GM19324 (cell line): ENCODE results near the gene WIPI1.
"Not testable (repeated sequence)": the region's sequence is repeated elsewhere in the genome, so short reads cannot be mapped to it uniquely, and the experiment has no call there.

Experiments used
- ATAC-seq: cut with Tn5 transposase; IDR thresholded peaks from one replicate; pipeline ENCODE4 v1.9.1; 2021; ENCODE audit warnings: mild to moderate bottlenecking, moderate library complexity; ENCODE audit not compliant: unreplicated experiment, low FRiP score

The WIPI1 gene

GRCh38 chr17:68420065-68420464 is 37.2 kb downstream of the WIPI1 start:
- no peak for ATAC-seq

GRCh38 chr17:68418876-68419275 is 38.4 kb downstream of the WIPI1 start:
- ATAC-seq, result no peak

DNA sequence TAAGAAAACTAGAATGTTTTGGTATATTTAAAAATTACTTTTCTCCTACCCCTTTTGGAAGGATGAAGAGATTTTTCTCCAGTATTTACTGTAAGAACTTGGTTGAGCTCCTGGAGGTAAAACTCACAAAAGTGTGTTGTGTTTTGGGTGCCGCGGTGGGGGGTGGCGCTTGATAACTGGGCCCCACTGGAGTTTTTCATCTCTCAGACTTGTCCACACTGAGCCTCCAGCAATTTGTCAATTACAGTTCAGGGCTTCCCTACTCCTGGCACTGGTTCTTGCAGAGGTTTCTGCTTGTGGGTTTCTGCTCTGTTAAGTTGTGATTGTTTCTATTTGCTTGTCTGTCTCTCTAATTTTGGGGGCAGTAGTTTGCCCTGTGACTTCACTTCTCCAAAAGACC is 40.0 kb downstream of the WIPI1 start:
- no peak for ATAC-seq

DNA sequence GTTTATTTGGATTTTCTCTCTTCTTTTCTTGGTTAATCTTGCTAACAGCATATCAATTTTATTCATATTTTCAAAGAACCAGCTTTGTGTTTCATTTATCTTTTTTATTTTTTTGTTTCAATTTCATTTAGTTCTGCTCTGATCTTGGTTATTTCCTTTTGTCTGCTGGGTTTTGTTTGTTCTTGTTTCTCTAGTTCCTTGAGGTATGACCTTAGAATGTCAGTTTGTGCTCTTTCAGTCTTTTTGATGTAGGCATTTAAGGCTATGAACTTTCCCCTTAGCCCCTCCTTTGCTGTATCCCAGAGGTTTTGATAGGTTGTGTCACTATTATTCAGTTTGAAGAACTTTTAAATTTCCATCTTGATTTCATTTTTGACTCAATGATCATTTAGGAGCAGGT is 42.4 kb downstream of the WIPI1 start:
- ATAC-seq, result not testable (repeated sequence)

DNA sequence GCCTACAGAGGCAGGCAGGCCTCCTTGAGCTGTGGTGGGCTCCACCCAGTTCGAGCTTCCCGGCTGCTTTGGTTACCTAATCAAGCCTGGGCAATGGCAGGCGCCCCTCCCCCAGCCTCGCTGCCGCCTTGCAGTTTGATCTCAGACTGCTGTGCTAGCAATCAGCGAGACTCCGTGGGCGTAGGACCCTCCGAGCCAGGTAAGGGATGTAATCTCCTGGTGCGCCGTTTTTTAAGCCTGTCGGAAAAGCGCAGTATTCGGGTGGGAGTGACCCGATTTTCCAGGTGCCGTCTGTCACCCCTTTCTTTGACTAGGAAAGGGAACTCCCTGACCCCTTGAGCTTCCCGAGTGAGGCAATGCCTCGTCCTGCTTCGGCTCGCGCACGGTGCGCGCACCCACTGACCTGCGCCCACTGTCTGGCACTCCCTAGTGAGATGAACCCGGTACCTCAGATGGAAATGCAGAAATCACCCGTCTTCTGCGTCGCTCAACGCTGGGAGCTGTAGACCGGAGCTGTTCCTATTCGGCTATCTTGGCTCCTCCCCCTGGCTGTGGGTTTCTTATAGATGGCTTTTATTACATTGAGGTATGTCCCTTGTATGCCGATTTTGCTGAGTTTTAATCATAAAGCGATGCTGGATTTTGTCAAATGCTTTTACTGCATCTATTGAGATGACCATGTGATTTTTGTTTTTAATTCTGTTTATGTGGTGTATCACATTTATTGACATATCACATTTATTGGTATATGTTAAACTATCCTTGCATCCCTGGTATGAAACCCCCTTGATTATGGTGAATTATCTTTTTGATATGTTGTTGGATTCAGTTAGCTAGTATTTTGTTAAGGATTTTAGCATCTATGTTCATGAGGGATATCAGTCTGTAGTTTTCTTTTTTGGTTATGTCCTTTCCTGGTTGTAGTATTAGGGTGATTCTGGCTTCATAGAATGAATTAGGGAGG is 43.4 kb downstream of the WIPI1 start:
- ATAC-seq, result not testable (repeated sequence)

- not testable (repeated sequence) for ATAC-seq
Measured at GRCh38 chr17:68407656-68408055, 49.6 kb downstream of the WIPI1 start.

DNA sequence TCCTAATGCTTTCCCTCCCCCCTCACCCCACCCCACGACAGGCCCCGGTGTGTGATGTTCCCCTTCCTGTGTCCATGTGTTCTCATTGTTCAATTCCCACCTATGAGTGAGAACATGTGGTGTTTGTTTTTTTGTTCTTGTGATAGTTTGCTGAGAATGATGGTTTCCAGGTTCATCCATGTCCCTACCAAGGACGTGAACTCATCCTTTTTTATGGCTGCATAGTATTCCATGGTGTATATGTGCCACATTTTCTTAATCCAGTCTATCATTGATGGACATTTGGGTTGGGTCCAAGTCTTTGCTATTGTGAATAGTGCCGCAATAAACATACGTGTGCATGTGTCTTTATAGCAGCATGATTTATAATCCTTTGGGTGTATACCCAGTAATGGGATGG is 53.5 kb downstream of the WIPI1 start:
- ATAC-seq, result not testable (repeated sequence)

DNA sequence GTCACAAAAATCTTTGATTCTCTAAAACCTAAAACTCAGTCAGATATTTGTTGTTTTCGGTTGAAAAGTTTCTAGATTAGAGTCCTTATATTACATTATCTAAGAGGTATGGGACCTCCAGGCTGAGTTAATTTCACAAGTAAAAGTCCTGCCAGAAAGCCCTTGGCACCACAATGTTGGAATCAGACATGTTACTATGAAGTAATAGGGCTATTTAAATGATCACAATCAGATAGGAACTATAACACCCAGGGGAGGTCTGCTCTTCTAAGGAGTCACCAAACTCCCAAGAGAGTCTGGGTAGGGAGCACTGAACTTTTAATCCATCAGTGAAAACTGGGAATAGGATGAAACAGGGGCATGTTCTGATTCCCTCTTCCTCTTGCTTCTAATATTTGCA is 54.2 kb downstream of the WIPI1 start:
- no peak for ATAC-seq

GRCh38 chr17:68401288-68401687 is 56.0 kb downstream of the WIPI1 start:
- ATAC-seq, result no peak

GRCh38 chr17:68400404-68400735 is 56.9 kb downstream of the WIPI1 start:
- no peak for ATAC-seq

- ATAC-seq, result no peak
Measured at GRCh38 chr17:68399638-68400403, 57.5 kb downstream of the WIPI1 start.

DNA sequence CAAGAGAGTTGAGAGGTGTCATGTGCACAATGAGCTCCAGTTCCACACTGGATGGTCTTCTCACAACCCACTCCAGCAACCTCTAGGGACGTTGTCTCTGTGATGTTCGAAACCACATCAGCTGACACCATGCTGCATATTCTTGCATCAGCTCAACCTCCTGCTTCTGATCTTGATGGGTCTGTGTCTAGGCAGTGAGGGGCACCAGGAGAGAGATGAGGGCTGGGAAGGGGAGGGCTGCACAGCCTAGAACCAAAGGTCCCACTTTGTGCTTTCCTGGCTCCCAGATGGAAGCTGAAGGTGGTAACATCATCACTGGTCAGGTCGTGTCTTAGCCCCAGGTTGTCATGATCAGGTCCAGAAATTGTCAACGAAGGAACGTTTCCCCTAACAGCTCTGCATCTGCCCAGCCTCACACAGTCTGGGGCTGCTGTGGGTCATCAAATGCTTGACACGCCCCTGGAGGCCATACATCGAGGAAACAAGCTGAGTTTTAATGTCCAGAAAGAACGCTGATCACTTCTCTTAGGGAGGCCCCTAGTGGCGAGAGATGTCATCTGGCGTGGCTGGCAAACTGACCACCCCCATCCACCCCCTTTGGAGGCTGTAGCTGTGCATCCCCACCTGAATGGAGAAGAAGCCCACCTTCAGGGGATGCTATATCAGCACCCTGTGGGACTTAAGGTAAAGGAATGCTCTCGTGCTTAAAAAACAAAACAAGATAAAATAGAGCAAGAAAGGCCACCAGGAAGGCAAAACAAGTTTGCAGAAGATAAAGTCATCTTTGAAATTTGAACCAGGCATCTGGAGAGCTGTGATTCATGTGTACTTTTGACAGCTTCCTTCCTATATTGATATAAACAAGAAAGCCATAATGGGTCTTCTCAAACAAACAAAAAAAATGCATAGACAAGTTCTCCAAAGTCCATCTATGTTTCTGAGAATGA is 58.3 kb downstream of the WIPI1 start:
- ATAC-seq, result peak; percentile 80

DNA sequence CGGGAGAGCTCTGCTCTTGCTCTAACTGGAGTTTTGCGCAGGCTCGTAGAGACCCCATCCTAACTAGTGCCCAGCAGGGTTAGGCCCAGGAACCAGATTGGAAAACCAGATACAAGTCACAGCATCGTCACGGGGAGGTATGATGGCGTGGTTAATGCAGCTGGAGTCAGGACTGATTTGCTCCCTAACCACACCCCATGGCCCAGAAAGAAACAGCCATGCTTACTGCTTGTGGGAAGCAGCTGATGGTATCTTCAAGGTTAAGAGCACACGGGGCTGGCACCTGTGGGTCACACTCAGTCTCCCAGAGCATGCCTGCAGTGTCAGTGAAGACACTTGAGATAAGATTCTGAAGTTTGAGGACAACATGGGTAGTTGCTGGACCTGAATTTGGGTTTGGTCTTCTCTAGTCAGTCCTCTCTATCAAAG is 60.2 kb downstream of the WIPI1 start:
- ATAC-seq, result no peak

GRCh38 chr17:68396226-68397107 is 60.8 kb downstream of the WIPI1 start:
- no peak for ATAC-seq

DNA sequence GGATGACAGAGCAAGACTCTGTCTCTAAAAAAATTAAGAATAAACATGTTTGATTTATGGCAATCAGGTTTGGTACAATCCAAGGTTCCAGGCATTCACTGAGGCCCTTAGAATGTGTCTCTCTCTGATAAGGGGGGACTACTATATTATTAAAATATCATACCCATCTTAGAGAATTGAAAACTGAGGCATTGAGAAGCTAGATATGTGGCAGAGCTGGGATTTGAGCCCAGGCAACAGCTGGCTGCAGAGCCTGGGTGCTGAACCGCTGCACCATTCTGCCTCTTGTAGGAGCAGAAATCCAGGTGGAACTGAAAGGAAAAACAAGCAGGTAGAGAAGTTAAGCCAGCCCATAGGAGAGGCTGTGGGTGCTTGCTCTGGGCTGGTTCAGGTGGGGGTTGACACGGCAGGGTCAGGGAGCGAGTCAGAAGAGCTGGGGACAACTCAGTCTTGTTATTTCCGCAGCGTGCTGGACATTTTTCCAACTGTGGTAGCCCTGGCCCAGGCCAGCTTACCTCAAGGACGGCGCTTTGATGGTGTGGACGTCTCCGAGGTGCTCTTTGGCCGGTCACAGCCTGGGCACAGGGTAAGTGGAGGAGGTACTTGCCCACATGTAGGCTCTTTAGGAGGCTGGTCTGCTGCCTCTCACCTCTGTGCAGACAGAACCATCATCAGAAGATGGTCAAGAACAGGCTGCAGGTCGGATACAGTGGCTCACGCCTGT is 62.5 kb downstream of the WIPI1 start:
- no peak for ATAC-seq

- ATAC-seq, result no peak
Measured at GRCh38 chr17:68391561-68392268, 65.6 kb downstream of the WIPI1 start.

DNA sequence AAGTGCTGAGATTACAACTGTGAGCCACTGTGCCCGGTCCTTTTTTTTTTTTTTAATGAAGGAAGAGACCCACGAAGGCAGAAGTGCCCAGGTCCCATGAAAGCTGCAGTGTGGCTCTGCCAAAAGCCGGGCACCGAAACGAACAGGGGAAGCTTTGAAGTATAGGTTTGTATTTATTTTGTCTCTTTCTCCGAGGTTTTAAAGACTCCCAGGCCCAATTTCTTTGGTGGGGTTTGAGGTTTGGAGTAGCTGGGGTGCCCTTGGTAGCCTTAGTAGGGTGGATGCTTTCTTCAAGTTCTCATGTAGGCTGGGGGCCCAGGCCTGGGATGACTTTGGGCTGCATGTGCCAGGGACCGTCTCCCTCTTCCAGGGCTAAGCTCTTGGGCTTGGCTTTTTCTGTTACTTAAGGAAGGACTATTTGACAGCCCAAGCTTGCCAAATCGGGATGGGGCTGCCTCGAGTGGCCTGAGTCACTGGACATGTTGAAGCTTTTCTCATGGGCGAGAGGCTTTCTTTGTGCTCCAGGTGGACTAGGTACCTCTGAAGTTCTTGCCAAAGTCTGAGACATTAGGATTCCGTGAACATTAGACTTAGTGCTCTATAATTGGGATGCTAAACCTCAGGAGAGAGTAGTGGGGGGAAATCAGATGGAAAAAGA is 66.3 kb downstream of the WIPI1 start:
- no peak for ATAC-seq

DNA sequence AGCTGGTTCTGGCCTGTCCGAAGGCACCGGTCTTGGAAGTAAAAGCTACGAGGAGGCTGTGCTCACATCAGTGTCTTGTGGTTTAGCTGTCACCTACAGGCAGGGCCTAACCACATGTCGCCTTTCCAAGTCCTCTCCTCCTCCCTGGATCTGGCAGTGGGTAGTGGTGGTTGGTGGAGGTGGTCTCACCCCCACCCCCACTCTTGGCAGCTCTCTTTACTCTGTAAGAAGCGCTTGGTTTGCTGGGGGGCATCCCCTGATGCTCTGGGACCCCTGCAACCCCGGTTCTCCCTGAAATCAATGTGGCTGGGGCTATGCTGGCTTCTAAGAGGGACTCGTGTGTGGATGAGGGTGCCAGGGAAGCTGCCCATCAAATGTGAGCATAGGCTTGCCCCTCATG is 68.3 kb downstream of the WIPI1 start:
- ATAC-seq, result no peak
